PC-3 (cell line): Measurements from ENCODE around the gene SP100.

Source experiments
- CTCF ChIP-seq: fragments of 300-600 bp; sonication (generic); conservative IDR thresholded peaks from 2 replicates; pipeline ENCODE4 v1.5.1; 2017; ENCODE audit warnings: antibody characterized with exemption, low read depth, mild to moderate bottlenecking, low read length
- EZH2 ChIP-seq: fragments of 300-600 bp; sonication (generic); IDR thresholded peaks from one replicate; pipeline ENCODE4 v1.6.1; 2017; ENCODE audit warnings: antibody characterized with exemption, mild to moderate bottlenecking, low read length; ENCODE audit not compliant: unreplicated experiment
- EZH2phosphoT487 ChIP-seq: fragments of 300-600 bp; sonication (generic); IDR thresholded peaks from 2 replicates; pipeline ENCODE4 v1.6.1; 2018; ENCODE audit warnings: mild to moderate bottlenecking, antibody characterized with exemption, low read length, borderline replicate concordance

- TF ChIP-seq CTCF (no peak), EZH2phosphoT487 (no peak), EZH2 (no peak)
Observed at GRCh38 chr2:230410263-230410662, 5.7 kb upstream of the SP100 start.
